Measurements from ENCODE around the gene PODXL. TPM values are rescaled to one million over a fixed set of nuclear protein-coding genes. Genes with fewer than 3 reads are reported as not detected.
A peak's percentile ranks its signal among the peaks of the same experiment; 100 is the strongest.

PODXL gene
- total RNA-seq, 2 donors from 2014 or later: 11.2 to 14.6 TPM

DNA sequence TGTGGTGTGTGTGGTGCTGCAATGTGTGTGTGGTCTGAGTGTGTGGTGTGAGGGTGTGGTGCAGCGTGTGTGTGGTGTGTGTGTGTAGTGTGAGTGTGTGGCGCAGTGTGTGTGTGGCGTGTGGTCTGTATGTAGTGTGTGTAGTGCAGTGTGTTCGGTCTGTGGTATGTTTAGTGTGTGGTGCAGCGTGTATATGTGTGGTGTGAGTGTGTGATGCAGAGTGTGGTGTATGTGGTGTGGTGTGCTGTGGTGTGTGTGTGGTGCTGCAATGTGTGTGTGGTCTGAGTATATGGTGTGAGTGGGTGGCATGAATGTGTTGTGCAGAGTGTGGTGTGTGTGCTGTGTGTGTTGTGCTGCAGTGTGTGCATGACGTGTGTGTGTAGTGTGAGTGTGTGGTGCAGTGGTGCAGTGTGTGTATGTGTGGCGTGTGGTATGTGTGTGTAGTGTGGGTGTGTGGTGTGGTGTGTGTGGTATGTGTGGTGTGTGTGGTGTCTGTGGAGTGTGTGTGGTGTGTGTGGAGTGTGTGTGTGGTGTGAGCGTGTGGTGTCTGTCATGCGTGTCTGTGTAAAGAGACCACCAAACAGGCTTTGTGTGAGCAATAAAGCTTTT is 31.0 kb upstream of the PODXL start:
- Histone ChIP-seq H3K4me1 (no peaks in the 10 kb centered on the region), H3K9ac (ENCODE audit: low read depth in 2 of 2, low read length in 2 of 2) (no peak overlapping the region), H3K27ac (no peak overlapping the region), H3K27me3 (no peaks in the 10 kb centered on the region), H3K4me3 (no peak overlapping the region), H3K36me3 (no peaks in the 10 kb centered on the region), H3K9me3 (no peaks in the 10 kb centered on the region)
- TF ChIP-seq, protein P1, sequence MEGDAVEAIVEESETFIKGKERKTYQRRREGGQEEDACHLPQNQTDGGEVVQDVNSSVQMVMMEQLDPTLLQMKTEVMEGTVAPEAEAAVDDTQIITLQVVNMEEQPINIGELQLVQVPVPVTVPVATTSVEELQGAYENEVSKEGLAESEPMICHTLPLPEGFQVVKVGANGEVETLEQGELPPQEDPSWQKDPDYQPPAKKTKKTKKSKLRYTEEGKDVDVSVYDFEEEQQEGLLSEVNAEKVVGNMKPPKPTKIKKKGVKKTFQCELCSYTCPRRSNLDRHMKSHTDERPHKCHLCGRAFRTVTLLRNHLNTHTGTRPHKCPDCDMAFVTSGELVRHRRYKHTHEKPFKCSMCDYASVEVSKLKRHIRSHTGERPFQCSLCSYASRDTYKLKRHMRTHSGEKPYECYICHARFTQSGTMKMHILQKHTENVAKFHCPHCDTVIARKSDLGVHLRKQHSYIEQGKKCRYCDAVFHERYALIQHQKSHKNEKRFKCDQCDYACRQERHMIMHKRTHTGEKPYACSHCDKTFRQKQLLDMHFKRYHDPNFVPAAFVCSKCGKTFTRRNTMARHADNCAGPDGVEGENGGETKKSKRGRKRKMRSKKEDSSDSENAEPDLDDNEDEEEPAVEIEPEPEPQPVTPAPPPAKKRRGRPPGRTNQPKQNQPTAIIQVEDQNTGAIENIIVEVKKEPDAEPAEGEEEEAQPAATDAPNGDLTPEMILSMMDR (IDR thresholded peaks at IDR 0.05): no peak
- intact Hi-C loops (cut with DNase I): no loop called here
- no peak for DNase-seq

DNA sequence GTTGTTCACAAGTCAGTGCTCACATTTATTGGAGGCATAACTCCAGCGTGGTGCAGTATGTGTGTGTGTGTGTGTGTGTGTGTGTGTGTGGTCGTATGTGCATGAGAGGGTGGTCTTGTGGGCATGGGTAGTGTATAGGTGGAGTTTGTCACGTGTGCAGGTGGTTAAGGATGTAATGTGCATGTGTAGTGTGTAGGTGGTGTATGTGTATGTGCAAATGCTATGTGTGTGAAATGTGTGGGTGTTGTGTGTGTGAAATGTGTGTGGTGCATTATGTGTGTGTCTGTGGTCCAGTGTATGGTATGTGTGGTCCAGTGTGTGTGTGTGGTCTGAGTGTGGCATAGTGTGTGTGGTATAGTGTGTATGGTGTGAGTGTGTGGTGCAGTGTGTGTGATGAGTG is 30.3 kb upstream of the PODXL start:
- DNase-seq: no peak
- no peak overlapping the region for H3K9ac ChIP-seq (ENCODE audit: low read depth in 2 of 2, low read length in 2 of 2)
- H3K27me3 ChIP-seq: no peaks in the 10 kb centered on the region
- no peak overlapping the region for H3K27ac ChIP-seq
- no peaks in the 10 kb centered on the region for H3K9me3 ChIP-seq
- intact Hi-C loops (cut with DNase I): no loop called here
- TF ChIP-seq, protein P1 (IDR thresholded peaks at IDR 0.05): no peak
- H3K4me3 ChIP-seq: no peak overlapping the region
- H3K36me3 ChIP-seq: no peaks in the 10 kb centered on the region
- no peaks in the 10 kb centered on the region for H3K4me1 ChIP-seq

DNA sequence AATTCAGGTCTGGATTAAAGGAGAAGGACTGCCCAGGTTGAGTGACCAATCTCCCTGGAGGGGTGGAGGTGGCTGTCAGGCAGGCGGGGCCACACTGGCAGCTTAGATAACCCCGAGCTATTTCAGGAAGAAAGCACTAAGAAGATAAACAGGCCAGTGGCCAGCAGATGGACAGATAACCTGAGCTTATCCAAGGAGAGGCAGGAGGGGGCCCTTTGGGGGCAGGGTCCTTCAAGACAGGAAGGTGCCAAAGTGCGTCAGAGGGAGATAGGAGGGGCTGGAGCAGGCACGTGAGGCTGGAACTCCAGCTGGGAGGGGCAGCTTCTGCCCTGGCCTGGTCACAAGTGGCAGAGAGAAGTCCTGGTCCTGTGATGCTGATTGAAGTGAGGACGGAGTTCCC is 29.8 kb upstream of the PODXL start:
- intact Hi-C loops (cut with DNase I): no loop called here
- TF ChIP-seq, protein P1 (IDR thresholded peaks at IDR 0.05): no peak
- H3K27ac ChIP-seq: no peak overlapping the region
- peak; percentile 18 for DNase-seq
- no peaks in the 10 kb centered on the region for H3K27me3 ChIP-seq
- no peaks in the 10 kb centered on the region for H3K4me1 ChIP-seq
- H3K9me3 ChIP-seq: no peaks in the 10 kb centered on the region
- no peaks in the 10 kb centered on the region for H3K36me3 ChIP-seq
- no peak overlapping the region for H3K9ac ChIP-seq (ENCODE audit: low read depth in 2 of 2, low read length in 2 of 2)
- no peak overlapping the region for H3K4me3 ChIP-seq

DNA sequence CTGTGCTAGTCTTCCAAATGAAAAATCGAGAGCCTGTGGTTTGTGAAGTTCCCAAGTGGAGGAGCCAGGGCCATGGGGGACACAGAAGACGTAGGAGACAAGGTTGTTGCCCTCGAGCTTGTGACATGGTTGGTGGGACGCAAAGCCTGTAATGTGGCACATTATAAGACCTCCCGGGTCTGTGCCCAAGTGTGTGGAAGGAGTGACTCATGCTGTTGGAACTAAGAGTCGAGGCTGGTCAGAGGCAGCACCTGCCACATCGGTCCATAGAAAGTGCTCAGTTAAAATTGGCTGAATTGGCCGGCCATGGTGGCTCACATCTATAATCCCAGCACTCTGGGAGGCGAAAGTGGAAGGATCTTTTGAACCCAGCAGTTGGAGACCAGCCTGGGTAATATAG is 27.0 kb upstream of the PODXL start:
- no peak overlapping the region for H3K4me3 ChIP-seq
- no peaks in the 10 kb centered on the region for H3K27me3 ChIP-seq
- H3K27ac ChIP-seq: no peak overlapping the region
- no peaks in the 10 kb centered on the region for H3K4me1 ChIP-seq
- TF ChIP-seq, protein P1 (IDR thresholded peaks at IDR 0.05): no peak
- no peaks in the 10 kb centered on the region for H3K9me3 ChIP-seq
- DNase-seq: no peak
- intact Hi-C loops (cut with DNase I): no loop called here
- no peak overlapping the region for H3K9ac ChIP-seq (ENCODE audit: low read depth in 2 of 2, low read length in 2 of 2)
- H3K36me3 ChIP-seq: no peaks in the 10 kb centered on the region

DNA sequence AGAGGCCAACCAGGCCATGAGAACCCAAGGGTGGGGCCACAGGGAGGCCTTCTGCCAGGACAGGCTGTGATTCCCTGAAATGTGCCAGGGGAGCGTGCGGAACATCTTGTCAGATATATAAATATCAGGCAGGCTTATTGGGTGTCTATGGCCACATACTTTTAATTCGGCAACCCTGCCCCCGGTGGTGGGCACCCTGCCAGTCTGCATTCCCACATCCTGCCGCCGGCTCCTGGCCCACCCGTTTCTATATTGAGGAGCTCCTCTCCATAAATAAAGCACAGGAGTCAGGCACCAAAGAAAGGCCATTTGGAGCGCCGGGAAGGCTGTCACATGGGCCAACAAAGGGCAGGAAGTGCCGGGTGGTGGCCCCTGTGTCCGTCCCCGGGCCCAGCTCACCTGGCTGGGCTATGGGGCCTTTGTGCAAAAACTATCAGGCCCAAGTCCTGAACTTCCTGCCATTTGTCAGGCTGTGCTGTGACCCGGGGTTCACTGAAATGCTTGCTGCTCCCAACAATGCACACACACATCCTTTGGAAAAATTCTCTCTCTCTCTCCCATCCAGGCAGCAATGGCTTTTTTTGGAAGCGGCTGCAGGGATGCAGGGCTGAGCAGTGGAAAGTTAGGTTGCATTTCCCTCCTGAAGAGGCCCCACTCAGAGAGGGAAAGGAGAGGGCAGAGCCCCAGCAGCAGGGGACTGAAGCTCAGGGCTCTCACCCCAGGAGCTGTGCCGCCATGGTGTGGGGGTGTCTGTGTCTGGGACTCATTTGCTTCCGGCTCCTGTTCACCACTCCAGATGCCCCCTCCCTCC is 25.0 kb upstream of the PODXL start:
- TF ChIP-seq, protein P1 (IDR thresholded peaks at IDR 0.05): no peak
- intact Hi-C loops (cut with DNase I): no loop called here
- Histone ChIP-seq H3K4me1 (no peaks in the 10 kb centered on the region), H3K27ac (no peak overlapping the region), H3K9ac (ENCODE audit: low read depth in 2 of 2, low read length in 2 of 2) (no peak overlapping the region), H3K4me3 (no peak overlapping the region), H3K9me3 (no peaks in the 10 kb centered on the region), H3K36me3 (no peaks in the 10 kb centered on the region), H3K27me3 (no peaks in the 10 kb centered on the region)
- DNase-seq: no peak

Data from colonic mucosa (tissue), 4 donors.